ENCODE results near the gene DGKG.
A peak's percentile ranks its signal among the peaks of the same experiment; 100 is the strongest.

The DGKG gene

DNA sequence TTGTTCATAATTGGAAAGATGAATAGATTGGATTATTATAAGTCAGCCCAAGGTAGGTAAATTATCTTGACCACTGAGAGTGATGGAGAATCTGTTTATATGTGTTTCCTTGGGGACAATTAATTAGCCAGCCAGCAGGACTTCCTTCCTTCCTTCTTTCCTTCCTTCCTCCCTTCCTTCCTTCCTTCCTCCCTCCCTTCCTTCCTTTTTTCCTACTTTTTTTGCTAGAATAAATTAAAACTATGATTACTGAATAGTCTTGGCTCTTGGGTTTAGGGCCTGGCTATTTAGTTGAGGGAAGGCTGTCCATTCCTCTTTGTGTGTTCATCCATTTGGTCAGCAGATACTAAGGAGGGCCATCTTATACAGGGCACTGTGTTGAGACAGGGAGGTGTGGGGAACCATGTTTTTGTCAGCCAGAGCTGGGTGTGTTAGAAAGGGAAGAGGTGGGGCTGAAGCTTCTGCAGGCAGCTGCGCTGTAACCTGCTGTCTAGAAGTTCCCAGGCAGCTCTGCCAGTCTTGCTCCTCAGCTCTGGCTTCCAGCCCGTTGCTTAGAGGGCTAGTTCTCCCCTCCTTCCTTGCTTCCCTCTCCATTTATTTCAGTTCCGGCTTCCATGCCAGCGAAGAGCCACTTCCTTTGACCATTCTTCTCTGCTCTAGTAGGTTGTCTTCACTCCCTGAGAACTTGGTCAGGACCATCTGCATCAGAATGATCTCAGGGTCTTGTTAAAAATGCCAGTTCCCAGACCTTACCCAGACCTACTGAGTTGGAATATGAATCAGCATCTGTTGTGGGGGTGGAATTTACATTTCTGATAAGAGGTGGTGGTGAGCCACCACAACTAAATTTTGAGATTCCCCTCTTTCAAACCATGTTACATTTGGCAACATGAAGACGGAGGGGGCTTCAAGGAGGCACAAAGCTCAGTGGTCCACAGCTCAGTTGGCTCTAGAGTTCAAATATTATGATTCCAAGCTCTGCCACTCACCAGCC, 113.9 kb downstream of the DGKG start:
- H3K4me3 ChIP-seq (ENCODE audit: low read depth, low read length), result no peak overlapping the region
- TF ChIP-seq, protein P1, sequence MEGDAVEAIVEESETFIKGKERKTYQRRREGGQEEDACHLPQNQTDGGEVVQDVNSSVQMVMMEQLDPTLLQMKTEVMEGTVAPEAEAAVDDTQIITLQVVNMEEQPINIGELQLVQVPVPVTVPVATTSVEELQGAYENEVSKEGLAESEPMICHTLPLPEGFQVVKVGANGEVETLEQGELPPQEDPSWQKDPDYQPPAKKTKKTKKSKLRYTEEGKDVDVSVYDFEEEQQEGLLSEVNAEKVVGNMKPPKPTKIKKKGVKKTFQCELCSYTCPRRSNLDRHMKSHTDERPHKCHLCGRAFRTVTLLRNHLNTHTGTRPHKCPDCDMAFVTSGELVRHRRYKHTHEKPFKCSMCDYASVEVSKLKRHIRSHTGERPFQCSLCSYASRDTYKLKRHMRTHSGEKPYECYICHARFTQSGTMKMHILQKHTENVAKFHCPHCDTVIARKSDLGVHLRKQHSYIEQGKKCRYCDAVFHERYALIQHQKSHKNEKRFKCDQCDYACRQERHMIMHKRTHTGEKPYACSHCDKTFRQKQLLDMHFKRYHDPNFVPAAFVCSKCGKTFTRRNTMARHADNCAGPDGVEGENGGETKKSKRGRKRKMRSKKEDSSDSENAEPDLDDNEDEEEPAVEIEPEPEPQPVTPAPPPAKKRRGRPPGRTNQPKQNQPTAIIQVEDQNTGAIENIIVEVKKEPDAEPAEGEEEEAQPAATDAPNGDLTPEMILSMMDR (IDR thresholded peaks at IDR 0.05; ENCODE audit: borderline replicate concordance, insufficient read depth, low read depth, low read length), result no peak

DNA sequence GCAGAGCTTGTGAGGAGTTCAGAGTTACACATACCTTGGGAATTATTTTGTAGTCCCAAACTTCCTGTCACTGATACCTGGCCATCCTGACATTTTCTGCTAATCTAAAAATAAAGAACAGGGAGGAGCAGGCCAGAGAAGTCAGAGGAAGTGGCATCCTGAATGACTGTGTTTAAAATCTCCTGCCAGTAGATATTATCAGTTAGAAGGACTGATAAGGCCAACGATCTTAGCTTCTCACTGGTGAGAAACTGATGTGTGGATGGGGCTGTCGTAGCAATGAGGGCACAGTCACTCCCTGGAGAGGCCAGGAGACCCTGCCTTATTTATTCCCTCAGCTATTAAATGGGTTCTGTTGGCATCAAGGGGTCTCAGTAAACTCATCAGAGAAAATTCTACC, 115.1 kb downstream of the DGKG start:
- TF ChIP-seq, protein P1 (IDR thresholded peaks at IDR 0.05; ENCODE audit: borderline replicate concordance, insufficient read depth, low read depth, low read length), result no peak

DNA sequence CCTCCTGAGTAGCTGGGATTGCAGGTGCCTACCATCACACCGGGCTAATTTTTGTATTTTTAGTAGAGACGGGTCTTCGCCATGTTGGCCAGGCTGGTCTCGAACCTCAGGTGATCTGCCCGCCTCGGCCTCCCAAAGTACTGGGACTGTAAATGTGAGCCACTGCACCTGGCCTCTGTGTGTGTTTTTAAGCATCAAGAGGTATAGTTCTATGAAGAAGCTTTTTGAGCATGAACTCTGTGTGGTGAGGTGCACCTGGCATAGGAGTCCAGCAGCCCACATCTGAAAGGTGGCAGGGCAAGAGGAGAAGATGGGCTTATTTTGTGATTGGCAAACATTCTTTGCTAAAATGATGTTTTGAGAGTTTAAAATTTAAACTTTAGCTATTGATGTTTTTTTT, 118.0 kb downstream of the DGKG start:
- TF ChIP-seq, protein P1 (IDR thresholded peaks at IDR 0.05; ENCODE audit: borderline replicate concordance, insufficient read depth, low read depth, low read length), result no peak
- no peak overlapping the region for H3K4me3 ChIP-seq (ENCODE audit: low read depth, low read length)

More for the DNA sequence above, 115.1 kb downstream of the DGKG start:
- H3K4me3 ChIP-seq (ENCODE audit: low read depth, low read length), result no peak overlapping the region

DNA sequence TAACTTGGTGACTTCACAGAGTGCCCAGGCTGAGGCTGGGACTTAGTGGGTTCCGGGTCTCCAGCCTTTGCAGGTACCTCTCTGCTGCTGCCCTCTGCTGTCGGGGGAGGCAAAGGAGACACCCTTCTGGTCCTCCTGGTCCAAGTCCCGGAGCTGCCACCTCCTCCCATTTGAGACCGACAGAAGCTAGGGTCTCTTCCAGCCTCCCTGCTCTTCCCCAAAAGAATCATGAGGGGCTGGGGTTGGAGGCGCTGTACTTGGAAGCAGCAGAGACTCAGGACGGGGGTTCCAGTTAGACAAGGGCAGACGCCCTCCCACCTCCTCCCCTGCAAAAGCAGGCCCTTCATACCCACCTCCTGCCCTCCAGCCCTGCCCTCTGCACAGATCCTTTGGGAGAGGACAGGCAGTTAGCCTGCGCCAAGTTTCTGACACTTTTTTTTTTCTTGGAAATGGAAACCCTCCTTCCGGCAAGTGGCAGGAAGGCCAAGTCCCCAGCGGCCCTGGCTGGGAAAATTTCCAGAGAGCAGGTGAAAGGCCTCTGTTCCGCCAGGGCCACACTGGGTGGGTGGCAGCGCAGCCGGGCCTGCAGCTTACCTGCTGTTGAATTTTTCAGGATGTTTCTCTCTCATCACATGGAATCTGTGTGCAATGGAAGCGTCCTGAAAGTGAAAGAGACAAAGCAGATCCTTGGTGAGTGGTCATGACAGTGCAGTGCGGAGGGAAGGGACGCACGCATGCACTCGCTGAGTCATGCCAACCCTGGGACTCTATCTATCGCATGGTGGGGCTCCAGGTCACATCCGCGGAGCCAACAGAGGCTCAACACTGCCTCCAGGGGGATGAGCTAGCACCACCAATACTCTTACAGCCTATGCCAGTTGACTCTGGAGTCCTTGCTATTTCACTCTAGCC, 119.9 kb downstream of the DGKG start:
- TF ChIP-seq, protein P1 (IDR thresholded peaks at IDR 0.05; ENCODE audit: borderline replicate concordance, insufficient read depth, low read depth, low read length), result peak; percentile 76
- H3K4me3 ChIP-seq (ENCODE audit: low read depth, low read length), result no peak overlapping the region

DNA sequence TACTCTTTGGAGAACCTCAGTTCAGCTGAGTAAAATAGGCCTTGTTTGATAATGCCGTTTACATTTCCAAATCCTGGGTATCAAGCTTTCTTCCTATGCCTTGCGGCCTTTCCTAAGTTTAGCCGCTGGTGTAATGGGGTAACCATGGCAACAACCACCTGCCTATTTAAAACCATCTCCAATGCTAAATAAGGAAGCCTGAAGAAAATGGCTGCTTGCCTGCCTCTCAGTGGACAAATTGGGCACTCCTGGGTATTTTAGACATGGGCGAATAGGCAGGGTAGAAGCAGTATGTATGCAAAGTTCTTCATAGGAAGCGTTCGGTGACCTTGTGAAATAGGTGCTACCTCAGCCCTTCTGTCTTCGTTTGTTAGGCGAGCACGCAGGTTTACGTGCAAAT, 122.7 kb downstream of the DGKG start:
- H3K4me3 ChIP-seq (ENCODE audit: low read depth, low read length), result no peak overlapping the region
- TF ChIP-seq, protein P1 (IDR thresholded peaks at IDR 0.05; ENCODE audit: borderline replicate concordance, insufficient read depth, low read depth, low read length), result no peak

DNA sequence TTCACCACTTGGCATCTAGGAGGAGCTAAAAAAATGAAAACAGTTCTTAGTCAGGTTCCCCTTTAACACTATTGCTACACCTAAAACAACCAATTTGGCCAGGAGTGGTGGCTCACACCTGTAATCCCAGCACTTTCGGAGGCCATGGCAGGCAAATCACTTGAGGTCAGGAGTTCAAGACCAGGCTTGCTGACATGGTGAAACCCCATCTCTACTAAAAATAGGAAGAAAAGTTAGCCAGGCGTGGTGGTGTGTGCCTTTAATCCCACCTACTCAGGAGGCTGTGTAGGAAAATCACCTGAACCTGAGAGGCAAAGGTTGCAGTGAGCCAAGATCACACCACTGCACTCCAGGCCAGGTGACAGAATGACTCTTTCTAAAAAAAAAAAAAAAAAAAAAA, 124.1 kb downstream of the DGKG start:
- TF ChIP-seq, protein P1 (IDR thresholded peaks at IDR 0.05; ENCODE audit: borderline replicate concordance, insufficient read depth, low read depth, low read length), result no peak
- no peak overlapping the region for H3K4me3 ChIP-seq (ENCODE audit: low read depth, low read length)
